Caki2 (cell line): Measurements from ENCODE around the gene RDH5. TPM values are rescaled to one million over a fixed set of nuclear protein-coding genes. Genes with fewer than 3 reads are reported as not detected.
A peak's percentile ranks its signal among the peaks of the same experiment; 100 is the strongest.

Experiments
- DNase-seq: peaks from one replicate; pipeline ENCODE4 v3.0.0-alpha.2; 2015; ENCODE audit warnings: low read depth
- in situ Hi-C: cut with HindIII; loops from 2 replicates; pipeline ENCODE4 v1.10.0; 2016; ENCODE audit warnings: low sequenced_read_pairs, low pct_unique_long_range_greater_than_20kb, mixed read lengths
- total RNA-seq: library from RNA; depleted of rRNA; stranded (reverse); fragments of >200 nt; shearing (Covaris generic); gene quantifications from 2 replicates; pipeline ENCODE4 v1.2.3, GENCODE V29; 2014; ENCODE audit warnings: low replicate concordance; rRNA removed

Gene RDH5
- total RNA-seq, 1 experiment from 2014 or later: 2.9 TPM

- in situ Hi-C loops: no loop called here
- DNase-seq: no peak
Measured at GRCh38 chr12:55762646-55763045, 42.5 kb downstream of the RDH5 start.

- in situ Hi-C loops: no loop called here
- peak; percentile 39 for DNase-seq
Measured at GRCh38 chr12:55765736-55766290, 45.6 kb downstream of the RDH5 start.

- no peak for DNase-seq
- in situ Hi-C loops: no loop called here
Measured at GRCh38 chr12:55767156-55767555, 47.0 kb downstream of the RDH5 start.

- no peak for DNase-seq
Measured at GRCh38 chr12:55771736-55772135, 51.5 kb downstream of the RDH5 start.

More at GRCh38 chr12:55771736-55772135, 51.5 kb downstream of the RDH5 start:
- in situ Hi-C loops: no loop called here

Other genes with a start within 250 kb of the RDH5 start
- not detected in 2 replicates for gene OR6C68, start 228.0 kb upstream of the RDH5 start, total RNA-seq
- not detected in 2 replicates for gene OR6C4, start 170.8 kb upstream of the RDH5 start, total RNA-seq
- gene OR2AP1, start 147.9 kb upstream of the RDH5 start, total RNA-seq: not detected in 2 replicates
- not detected in 2 replicates for gene OR10P1, start 83.5 kb upstream of the RDH5 start, total RNA-seq
- gene ITGA7, start 12.5 kb upstream of the RDH5 start, total RNA-seq: 1.3 and 10.7 TPM in 2 replicates
- gene BLOC1S1, start 4.3 kb upstream of the RDH5 start, total RNA-seq: 184 and 309 TPM in 2 replicates
- gene CD63, start 8.6 kb downstream of the RDH5 start, total RNA-seq: 1,384 and 1,429 TPM in 2 replicates
- 1.1 and 2.8 TPM in 2 replicates for gene GDF11, start 22.7 kb downstream of the RDH5 start, total RNA-seq
- gene SARNP, start 97.3 kb downstream of the RDH5 start, total RNA-seq: 201 and 218 TPM in 2 replicates
- gene ORMDL2, start 97.6 kb downstream of the RDH5 start, total RNA-seq: 27.5 and 31.2 TPM in 2 replicates
- 54.0 and 90.7 TPM in 2 replicates for gene DNAJC14, start 109.2 kb downstream of the RDH5 start, total RNA-seq
- gene MMP19, start 122.5 kb downstream of the RDH5 start, total RNA-seq: not detected in 2 replicates
- 36.1 and 62.7 TPM in 2 replicates for gene PYM1, start 207.5 kb downstream of the RDH5 start, total RNA-seq
- gene DGKA, start 210.8 kb downstream of the RDH5 start, total RNA-seq: 0.17 and 1.2 TPM in 2 replicates
- gene PMEL, start 245.6 kb downstream of the RDH5 start, total RNA-seq: 10.4 and 27.5 TPM in 2 replicates
- 42.6 and 58.5 TPM in 2 replicates for gene CDK2, start 246.4 kb downstream of the RDH5 start, total RNA-seq